Natural killer cell treated with Interleukin-12 subunit alpha and Interleukin-12 subunit beta and Interleukin-15 and Interleukin-18, amount 100 ng/mL, for 72 hours (primary cell): ENCODE data around the gene XRCC5. TPM values are rescaled to one million over a fixed set of nuclear protein-coding genes. Genes with fewer than 3 reads are reported as not detected.

Source experiments
- ATAC-seq, 2 donors: fragments of 150-1000 bp; cut with Tn5 transposase in 1 of 2; sonication (Bioruptor Pico), chemical (Tn5 transposase) in 1 of 2; 2 replicates each; pipeline ENCODE4 v1.10.0; 2021
- DNase-seq: peaks from one replicate; pipeline ENCODE4 v3.0.0; 2022; ENCODE audit warnings: low spot score
- H3K27ac Mint-ChIP-seq, 2 donors: 1 replicate in 1 of 2; 2 replicates in 1 of 2; pipeline ENCODE4 v1.8.0; 2022; ENCODE audit warnings: mixed read lengths in 2 of 2, mild to moderate bottlenecking in 1 of 2, moderate library complexity in 1 of 2
- H3K27me3 Mint-ChIP-seq, 2 donors: 1 replicate in 1 of 2; 2 replicates in 1 of 2; pipeline ENCODE4 v1.8.0; 2022; ENCODE audit warnings: mixed read lengths in 2 of 2
- H3K36me3 Mint-ChIP-seq: one replicate; pipeline ENCODE4 v1.8.0; 2022; ENCODE audit warnings: mixed read lengths
- H3K4me1 Mint-ChIP-seq, 2 donors: 1 replicate in 1 of 2; 2 replicates in 1 of 2; pipeline ENCODE4 v1.8.0; 2022; ENCODE audit warnings: low read depth in 2 of 2, mixed read lengths in 2 of 2, mild to moderate bottlenecking in 1 of 2
- H3K4me3 Mint-ChIP-seq: one replicate; pipeline ENCODE4 v1.8.0; 2022; ENCODE audit warnings: mixed read lengths
- H3K9me3 Mint-ChIP-seq: 2 replicates; pipeline ENCODE4 v1.8.0; 2022; ENCODE audit warnings: mixed read lengths
- total RNA-seq, 2 donors: library from RNA; stranded (reverse); gene quantifications; one replicate each; pipeline ENCODE4 v1.2.3, GENCODE V29; 2022

The XRCC5 gene
- total RNA-seq, 2 donors from 2014 or later = 454 to 500 TPM

GRCh38 chr2:216163518-216163917 lies 54.4 kb downstream of the XRCC5 start:
- Mint-ChIP-seq H3K4me3 (no peak overlapping the region), H3K4me1 (peaks cover 18 to 29% of the 10 kb centered on the region in 2 donors), H3K36me3 (peaks cover 45% of the 10 kb centered on the region), H3K9me3 (no peaks in the 10 kb centered on the region), H3K27ac (no peak overlapping the region), H3K27me3 (no peaks in the 10 kb centered on the region)
- no peak for DNase-seq
- ATAC-seq = no peak

GRCh38 chr2:216164087-216164486 lies 54.9 kb downstream of the XRCC5 start:
- H3K27me3 Mint-ChIP-seq = no peaks in the 10 kb centered on the region
- H3K4me3 Mint-ChIP-seq = no peak overlapping the region
- H3K9me3 Mint-ChIP-seq = no peaks in the 10 kb centered on the region
- no peak for ATAC-seq
- peaks cover 21 to 28% of the 10 kb centered on the region in 2 donors for H3K4me1 Mint-ChIP-seq
- H3K36me3 Mint-ChIP-seq = peaks cover 44% of the 10 kb centered on the region
- DNase-seq = no peak
- peak overlapping the region; percentile 34 to 48 for H3K27ac Mint-ChIP-seq

DNA sequence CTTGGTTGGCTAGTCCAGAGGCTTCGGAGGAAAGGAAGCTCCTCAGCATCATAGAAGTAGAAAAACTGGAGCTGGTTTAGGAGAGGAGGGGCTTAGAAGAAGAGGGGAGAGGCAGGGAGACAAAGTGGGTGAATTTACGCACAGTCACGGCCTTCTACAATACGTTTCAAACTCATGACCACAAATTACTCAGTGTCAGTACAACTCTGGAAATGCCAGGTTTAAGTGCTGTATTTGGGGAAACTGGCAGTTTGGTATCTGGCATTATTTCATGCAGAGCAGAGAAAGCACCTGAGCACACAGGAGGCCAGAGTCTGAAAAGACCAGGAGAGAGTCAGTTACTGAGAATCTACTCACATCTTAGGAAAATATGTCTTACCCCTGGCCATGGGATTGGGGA lies 55.4 kb downstream of the XRCC5 start:
- Mint-ChIP-seq H3K36me3 (peaks cover 39% of the 10 kb centered on the region), H3K27me3 (no peaks in the 10 kb centered on the region), H3K4me3 (no peak overlapping the region), H3K4me1 (peaks cover 19 to 23% of the 10 kb centered on the region in 2 donors), H3K9me3 (no peaks in the 10 kb centered on the region), H3K27ac (peak overlapping the region; percentile 34 to 48)
- ATAC-seq (no peak), DNase-seq (no peak)

DNA sequence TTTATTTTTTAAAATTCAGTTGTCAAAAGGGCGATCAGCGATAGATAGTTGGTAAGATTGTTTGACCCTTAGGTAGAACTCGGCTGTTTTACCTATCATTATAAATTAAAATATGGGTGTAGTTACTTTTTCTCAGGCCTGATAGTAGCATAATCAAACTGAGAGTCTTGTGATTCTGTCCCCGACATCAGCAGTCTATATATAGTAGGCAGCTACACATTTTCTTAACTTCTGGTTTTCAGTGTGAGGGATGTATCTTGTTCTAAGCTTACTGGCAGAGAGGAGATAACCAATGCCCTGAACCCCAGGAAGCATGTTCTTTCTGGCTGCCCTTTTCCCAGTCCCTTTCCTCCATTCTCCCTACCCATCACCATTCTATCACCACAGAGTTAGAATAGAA lies 56.6 kb downstream of the XRCC5 start:
- Mint-ChIP-seq H3K9me3 (no peaks in the 10 kb centered on the region), H3K27ac (peak overlapping the region in 1 of 2 donors; percentile 15), H3K27me3 (no peaks in the 10 kb centered on the region), H3K36me3 (peaks cover 32% of the 10 kb centered on the region), H3K4me1 (peaks cover 22 to 23% of the 10 kb centered on the region in 2 donors), H3K4me3 (no peak overlapping the region)
- DNase-seq (no peak), ATAC-seq (no peak)

- Mint-ChIP-seq H3K9me3 (no peaks in the 10 kb centered on the region), H3K4me3 (no peak overlapping the region), H3K36me3 (peaks cover 25% of the 10 kb centered on the region), H3K27ac (peak overlapping the region in 1 of 2 donors; percentile 16), H3K4me1 (peaks cover 22 to 26% of the 10 kb centered on the region in 2 donors), H3K27me3 (no peaks in the 10 kb centered on the region)
- DNase-seq (no peak), ATAC-seq (no peak)
These were observed 59.9 kb downstream of the XRCC5 start for GRCh38 chr2:216169087-216169486.

GRCh38 chr2:216170076-216170763 lies 61.1 kb downstream of the XRCC5 start:
- no peak for ATAC-seq
- Mint-ChIP-seq H3K36me3 (peaks cover 24% of the 10 kb centered on the region), H3K4me3 (no peak overlapping the region), H3K4me1 (peaks cover 25 to 26% of the 10 kb centered on the region in 2 donors), H3K27ac (no peak overlapping the region), H3K27me3 (no peaks in the 10 kb centered on the region), H3K9me3 (no peaks in the 10 kb centered on the region)
- DNase-seq = no peak

GRCh38 chr2:216171011-216171410 lies 61.9 kb downstream of the XRCC5 start:
- peaks cover 30 to 31% of the 10 kb centered on the region in 2 donors for H3K4me1 Mint-ChIP-seq
- H3K4me3 Mint-ChIP-seq = no peak overlapping the region
- no peaks in the 10 kb centered on the region for H3K27me3 Mint-ChIP-seq
- H3K27ac Mint-ChIP-seq = no peak overlapping the region
- H3K36me3 Mint-ChIP-seq = peaks cover 27% of the 10 kb centered on the region
- no peaks in the 10 kb centered on the region for H3K9me3 Mint-ChIP-seq
- no peak for DNase-seq
- no peak for ATAC-seq

- H3K27me3 Mint-ChIP-seq = no peaks in the 10 kb centered on the region
- no peak for ATAC-seq
- H3K9me3 Mint-ChIP-seq = no peaks in the 10 kb centered on the region
- H3K4me1 Mint-ChIP-seq = peaks cover 30 to 36% of the 10 kb centered on the region in 2 donors
- DNase-seq = no peak
- H3K36me3 Mint-ChIP-seq = peaks cover 28% of the 10 kb centered on the region
- H3K27ac Mint-ChIP-seq = no peak overlapping the region
- no peak overlapping the region for H3K4me3 Mint-ChIP-seq
These were observed 63.3 kb downstream of the XRCC5 start for GRCh38 chr2:216172493-216172892.

GRCh38 chr2:216179015-216179414 lies 69.9 kb downstream of the XRCC5 start:
- no peaks in the 10 kb centered on the region for H3K27me3 Mint-ChIP-seq
- H3K27ac Mint-ChIP-seq = peak overlapping the region in 1 of 2 donors; percentile 42
- DNase-seq = no peak
- no peak overlapping the region for H3K4me3 Mint-ChIP-seq
- H3K4me1 Mint-ChIP-seq = peaks cover 48 to 53% of the 10 kb centered on the region in 2 donors
- H3K9me3 Mint-ChIP-seq = no peaks in the 10 kb centered on the region
- ATAC-seq = no peak
- peaks cover 43% of the 10 kb centered on the region for H3K36me3 Mint-ChIP-seq

- Mint-ChIP-seq H3K27ac (no peak overlapping the region), H3K9me3 (no peaks in the 10 kb centered on the region), H3K4me1 (peaks cover 49 to 52% of the 10 kb centered on the region in 2 donors), H3K27me3 (no peaks in the 10 kb centered on the region), H3K4me3 (no peak overlapping the region), H3K36me3 (peaks cover 34% of the 10 kb centered on the region)
- no peak for DNase-seq
- ATAC-seq = no peak
These were observed 72.2 kb downstream of the XRCC5 start for GRCh38 chr2:216181351-216181750.

DNA sequence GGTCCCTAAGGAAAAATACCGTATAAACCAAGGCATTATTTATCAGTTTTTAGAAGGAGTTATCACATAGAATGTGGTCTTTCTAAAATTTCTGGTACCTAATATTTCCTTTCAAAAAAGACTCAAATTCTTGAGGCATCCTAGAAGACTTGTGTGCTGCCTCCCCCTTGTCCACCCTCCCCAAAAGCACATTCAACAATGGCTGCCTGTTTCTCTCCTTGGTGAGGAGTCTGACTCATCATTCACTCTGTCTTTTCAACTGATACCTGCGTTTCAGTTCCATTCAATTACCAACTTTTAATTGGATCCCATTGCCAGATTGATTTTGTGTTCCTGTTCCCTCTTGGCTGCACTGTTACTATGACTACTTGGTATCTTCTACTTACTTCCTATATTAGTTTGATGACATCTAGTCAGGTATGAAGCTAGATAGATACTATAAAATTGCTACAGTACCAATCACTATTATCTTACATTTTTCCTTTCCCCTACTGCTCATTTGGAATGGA lies 72.9 kb downstream of the XRCC5 start:
- Mint-ChIP-seq H3K9me3 (no peaks in the 10 kb centered on the region), H3K4me3 (no peak overlapping the region), H3K27ac (peak overlapping the region in 1 of 2 donors; percentile 43), H3K4me1 (peaks cover 45 to 48% of the 10 kb centered on the region in 2 donors), H3K36me3 (peaks cover 27% of the 10 kb centered on the region), H3K27me3 (no peaks in the 10 kb centered on the region)
- no peak for ATAC-seq
- DNase-seq = no peak

GRCh38 chr2:216183462-216183861 lies 74.3 kb downstream of the XRCC5 start:
- Mint-ChIP-seq H3K4me3 (peak overlapping the region; percentile 6), H3K9me3 (no peaks in the 10 kb centered on the region), H3K27ac (no peak overlapping the region), H3K36me3 (peaks cover 31% of the 10 kb centered on the region), H3K4me1 (peaks cover 59 to 61% of the 10 kb centered on the region in 2 donors), H3K27me3 (no peaks in the 10 kb centered on the region)
- ATAC-seq = no peak
- no peak for DNase-seq

DNA sequence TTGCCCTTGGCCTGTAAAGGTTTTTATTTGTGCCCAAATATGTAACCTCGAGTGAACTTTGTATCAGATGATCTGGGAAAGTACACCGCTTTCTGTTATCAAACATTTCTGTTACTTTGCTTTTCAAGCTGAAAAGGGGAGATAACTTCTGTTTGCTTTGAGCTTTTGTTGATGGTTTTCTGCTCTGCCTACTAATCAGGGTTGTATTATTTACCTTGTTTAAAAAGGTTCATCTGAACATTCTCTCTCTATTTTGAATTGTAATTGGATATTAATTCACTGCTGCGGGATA lies 79.4 kb downstream of the XRCC5 start:
- Mint-ChIP-seq H3K27me3 (no peaks in the 10 kb centered on the region), H3K36me3 (peaks cover 24% of the 10 kb centered on the region), H3K27ac (peak overlapping the region; percentile 3 to 30), H3K4me1 (peaks cover 51 to 54% of the 10 kb centered on the region in 2 donors), H3K9me3 (no peaks in the 10 kb centered on the region), H3K4me3 (no peak overlapping the region)
- no peak for DNase-seq
- no peak for ATAC-seq

DNA sequence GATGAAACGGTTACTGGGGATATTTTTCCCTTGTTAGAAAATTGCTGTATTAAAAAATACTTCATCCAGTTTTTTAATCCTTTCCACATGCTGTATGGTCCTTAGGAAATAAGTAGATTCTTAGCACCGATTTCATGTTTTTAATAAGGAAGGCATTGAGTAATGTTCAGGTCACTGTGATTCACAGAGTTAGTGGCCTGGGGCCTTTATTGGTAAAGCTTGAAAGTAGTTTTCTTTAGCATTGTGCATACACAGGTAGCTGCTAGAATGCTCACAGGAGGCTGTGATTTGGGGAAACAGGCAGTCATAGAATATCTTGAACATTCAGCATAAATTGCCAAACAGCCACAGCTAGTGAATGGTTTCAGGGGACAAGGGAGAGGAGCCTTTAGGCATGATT lies 79.8 kb downstream of the XRCC5 start:
- DNase-seq = no peak
- Mint-ChIP-seq H3K27me3 (no peaks in the 10 kb centered on the region), H3K4me3 (no peak overlapping the region), H3K27ac (peak overlapping the region; percentile 3 to 30), H3K36me3 (peaks cover 28% of the 10 kb centered on the region), H3K9me3 (no peaks in the 10 kb centered on the region), H3K4me1 (peaks cover 52 to 54% of the 10 kb centered on the region in 2 donors)
- ATAC-seq = no peak

GRCh38 chr2:216189410-216189809 lies 80.3 kb downstream of the XRCC5 start:
- Mint-ChIP-seq H3K36me3 (peaks cover 33% of the 10 kb centered on the region), H3K4me3 (no peak overlapping the region), H3K9me3 (no peaks in the 10 kb centered on the region), H3K4me1 (peaks cover 57 to 58% of the 10 kb centered on the region in 2 donors), H3K27me3 (no peaks in the 10 kb centered on the region), H3K27ac (peak overlapping the region in 1 of 2 donors; percentile 3)
- ATAC-seq (no peak), DNase-seq (no peak)
